GM18870 (cell line): Measurements from ENCODE around the gene SYMPK.

Experiments
- ATAC-seq: cut with Tn5 transposase; IDR thresholded peaks from one replicate; pipeline ENCODE4 v1.9.1; 2021; ENCODE audit warnings: moderate library complexity; ENCODE audit not compliant: unreplicated experiment

The SYMPK gene

GRCh38 chr19:45886427-45887199, 23.7 kb upstream of the SYMPK start:
- ATAC-seq = no peak

GRCh38 chr19:45885556-45886426, 22.8 kb upstream of the SYMPK start, which contains the start of gene IRF2BP1:
TSS of gene IRF2BP1 (minus strand) at chr19:45886141. CDS start at chr19:45885774, 367 bp downstream.
- no peak for ATAC-seq

GRCh38 chr19:45884682-45885555, 22.0 kb upstream of the SYMPK start:
- no peak for ATAC-seq

GRCh38 chr19:45883881-45884681, 21.1 kb upstream of the SYMPK start:
- ATAC-seq = no peak

GRCh38 chr19:45883586-45883880, 20.6 kb upstream of the SYMPK start:
- no peak for ATAC-seq

- no peak for ATAC-seq
These were observed 20.0 kb upstream of the SYMPK start for GRCh38 chr19:45882652-45883585.

DNA sequence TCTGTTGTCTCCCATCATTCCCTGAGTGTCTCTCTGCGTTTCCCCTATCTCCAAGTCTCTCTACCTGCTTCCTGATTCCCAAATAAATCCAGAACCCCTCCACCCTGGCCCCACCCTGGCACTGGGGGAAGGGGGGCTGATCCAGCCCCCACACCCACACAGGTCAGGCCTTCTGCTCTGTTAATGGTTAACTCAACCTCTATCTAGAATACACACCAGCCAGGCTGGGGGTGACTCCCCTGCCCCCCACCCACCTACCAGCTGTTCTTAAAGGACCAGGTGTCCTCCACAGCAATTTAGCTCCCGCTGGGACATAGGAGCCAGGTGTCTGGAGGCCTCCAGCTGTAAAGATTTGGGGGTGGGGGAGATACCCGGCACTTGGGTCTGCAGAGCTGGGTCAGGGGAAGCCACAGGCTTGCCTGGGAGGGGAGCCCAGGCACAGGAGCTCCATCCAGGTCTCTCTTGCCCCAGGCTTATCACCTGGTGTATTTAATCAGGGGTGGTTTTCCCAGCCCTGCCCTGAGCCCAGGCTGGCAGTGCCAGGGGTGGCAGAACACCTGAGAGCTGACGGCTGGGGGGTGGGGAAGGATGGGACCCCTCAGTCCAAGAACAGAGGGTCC, 19.1 kb upstream of the SYMPK start:
- ATAC-seq = no peak

- ATAC-seq = no peak
These were observed 18.3 kb upstream of the SYMPK start for GRCh38 chr19:45881082-45881908.

DNA sequence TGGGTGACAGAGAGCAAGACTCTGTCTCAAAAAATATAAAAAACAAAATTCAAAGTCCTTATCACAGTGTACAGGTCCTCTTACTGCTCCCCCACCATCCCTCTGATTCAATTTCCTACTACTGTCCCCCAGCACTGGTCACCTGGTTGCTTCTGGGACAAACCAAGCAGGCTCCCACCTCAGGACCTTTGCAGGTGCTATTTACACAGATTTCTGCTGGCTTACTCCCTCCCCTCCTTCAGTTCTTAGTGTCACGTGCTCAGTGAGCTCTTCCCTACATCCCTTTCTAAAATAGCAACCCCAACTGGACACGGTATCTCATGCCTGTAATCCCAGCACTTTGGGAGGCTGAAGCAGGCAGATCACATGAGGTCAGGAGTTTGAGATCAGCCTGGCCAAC, 17.0 kb upstream of the SYMPK start:
- no peak for ATAC-seq

DNA sequence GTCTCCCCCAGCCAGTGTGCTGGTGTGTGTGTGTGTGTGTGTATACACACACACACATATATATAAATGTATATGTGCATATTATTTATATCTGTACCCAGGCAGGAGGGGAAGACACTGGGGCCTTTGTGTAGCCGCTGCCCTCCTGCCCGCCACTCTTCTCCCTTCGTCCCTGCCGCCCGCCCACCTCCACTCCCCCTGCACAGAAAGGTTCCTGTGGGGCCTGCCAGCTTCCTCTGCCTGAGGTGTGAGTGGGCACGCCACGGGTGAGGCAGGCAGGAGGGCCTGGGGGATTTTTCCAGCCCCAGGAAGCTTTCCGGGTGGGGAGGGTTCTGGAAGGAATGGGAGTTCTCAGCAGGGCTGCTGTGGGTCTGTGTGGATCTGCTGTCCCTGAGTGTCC, 16.1 kb upstream of the SYMPK start:
- no peak for ATAC-seq

DNA sequence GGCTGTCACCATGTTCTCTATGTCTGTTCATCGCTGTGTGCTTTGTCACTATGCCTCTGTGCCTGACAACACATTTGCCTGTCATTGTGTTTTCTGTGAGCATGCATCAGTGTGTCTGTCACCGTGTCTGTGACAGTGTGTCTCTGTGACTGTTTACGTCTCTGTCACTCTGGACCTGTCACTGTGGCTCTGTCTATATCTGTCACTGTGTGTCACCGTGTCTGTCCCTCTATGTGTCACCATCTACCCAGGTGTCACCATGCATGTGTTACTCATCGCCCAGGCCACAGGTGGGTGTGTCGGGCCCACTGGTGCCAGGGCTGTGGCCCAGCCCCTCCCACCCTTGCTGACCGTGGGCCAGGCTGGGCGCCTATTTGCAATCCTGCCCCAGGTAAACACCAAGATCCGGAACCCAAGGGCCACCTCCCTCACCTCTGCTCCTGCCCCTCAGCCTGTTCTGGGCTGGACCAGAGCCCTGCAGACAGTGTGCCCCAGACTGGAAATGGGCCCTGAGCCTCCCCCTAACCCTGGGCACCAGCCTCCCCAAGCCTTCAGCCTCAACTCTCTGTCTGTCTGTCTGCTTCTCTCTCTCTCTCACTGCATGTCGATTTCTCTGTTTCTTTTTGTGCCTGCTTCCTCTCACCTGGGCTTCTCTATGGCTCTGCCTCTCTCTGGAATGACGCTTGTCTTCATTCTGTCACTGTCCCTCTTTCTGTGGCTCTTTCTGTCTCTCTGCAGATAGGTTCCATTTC, 15.3 kb upstream of the SYMPK start:
- ATAC-seq = no peak

DNA sequence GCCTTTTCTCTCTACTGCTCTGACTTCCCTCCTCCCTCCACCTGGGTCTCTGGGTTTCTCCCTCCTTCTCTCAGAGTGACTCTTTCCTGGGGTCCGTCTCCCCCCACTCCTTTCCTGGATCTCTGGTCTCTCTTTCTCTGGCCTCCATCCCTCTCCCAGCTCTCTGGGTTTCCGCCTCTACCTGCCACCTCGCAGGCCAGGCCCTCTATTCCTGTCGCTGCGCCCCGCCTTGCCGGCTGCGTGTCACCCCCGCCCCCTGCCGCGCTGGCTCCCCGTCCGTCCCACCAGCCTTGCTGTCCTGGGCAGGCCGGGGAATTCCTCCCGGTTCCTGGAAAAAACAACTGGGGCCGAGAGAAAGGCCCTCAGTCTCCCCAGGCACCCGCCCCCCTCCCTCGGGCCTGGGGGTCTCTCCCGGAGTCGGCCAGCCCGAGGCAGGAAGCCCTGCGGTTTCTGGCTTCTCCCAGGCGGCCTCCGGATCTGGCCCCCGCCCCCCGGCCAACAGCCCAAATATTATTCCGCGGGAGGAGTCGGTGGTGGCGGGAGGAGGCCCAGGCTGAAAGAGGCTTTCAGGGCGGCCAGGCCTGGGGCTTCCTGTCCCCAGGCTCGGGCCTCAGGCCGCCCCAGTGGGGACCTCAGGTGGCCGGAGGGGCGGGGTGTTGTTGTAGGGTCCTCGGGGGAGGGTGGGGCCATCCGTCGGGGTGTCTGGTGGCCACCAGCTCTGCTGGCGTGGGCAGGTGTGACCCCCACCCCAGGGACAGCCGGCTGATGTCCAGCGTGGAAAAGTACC, 13.7 kb upstream of the SYMPK start:
- no peak for ATAC-seq

DNA sequence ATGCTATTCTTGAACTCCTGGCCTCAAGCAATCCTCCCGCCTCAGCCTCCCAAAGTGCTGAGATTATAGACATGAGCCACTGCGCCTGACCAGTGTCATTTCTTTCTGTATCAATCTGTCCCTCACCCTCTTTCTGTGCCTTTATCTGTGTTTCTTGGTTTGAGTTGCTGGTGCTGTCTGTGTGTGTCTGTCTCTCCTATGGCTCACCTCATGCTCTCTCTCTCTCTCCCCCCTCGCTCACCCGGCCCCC, 13.1 kb upstream of the SYMPK start:
- no peak for ATAC-seq

DNA sequence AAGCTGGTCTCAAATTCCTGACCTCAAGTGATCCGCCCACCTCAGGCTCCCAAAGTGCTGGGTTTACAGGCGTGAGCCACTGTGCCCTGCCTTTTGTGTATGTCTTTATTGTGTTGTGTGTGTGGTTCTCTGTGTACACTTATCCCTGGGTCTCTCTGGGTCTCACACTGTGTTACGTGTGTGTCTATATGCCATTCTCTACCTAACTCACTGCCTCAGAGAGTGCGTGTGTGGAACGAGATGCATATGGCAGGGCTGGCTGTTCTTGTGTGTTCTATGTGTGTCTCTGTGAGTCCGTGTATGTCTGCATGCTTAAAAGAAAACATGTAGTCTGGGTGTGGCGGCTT, 11.6 kb upstream of the SYMPK start:
- ATAC-seq = no peak

DNA sequence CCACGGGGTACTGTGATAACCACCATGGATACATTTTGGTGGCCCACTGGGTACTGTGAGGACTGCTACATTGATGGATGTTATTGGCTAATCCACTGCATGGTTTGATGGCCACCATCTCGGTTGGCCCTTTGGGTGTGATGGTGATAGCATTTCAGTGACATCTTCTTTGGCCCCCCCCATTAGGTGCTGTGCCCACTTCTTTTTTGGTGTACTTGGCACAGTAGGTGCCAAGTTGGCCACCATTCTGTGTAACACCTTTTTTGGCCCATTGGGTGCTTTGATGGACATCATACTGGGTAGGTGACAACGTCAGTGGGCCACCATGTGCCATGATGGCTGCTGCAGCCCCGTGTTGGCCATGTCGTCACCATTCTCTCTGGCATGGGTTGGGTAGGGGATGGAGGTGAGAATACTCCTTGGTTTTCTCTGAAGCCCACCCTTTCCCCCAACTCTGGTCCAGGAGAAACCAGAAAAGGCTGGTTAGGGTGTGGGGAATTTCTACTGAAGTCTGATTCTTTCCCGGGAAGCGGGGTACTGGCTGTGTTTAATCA, 10.3 kb upstream of the SYMPK start:
- no peak for ATAC-seq

GRCh38 chr19:45872095-45872919, 9.4 kb upstream of the SYMPK start:
- no peak for ATAC-seq
